Hepatic stellate cell (primary cell): Measurements from ENCODE around the gene HS3ST5.

Experiments
- DNase-seq: peaks from one replicate; pipeline ENCODE4 v3.0.0; 2011; ENCODE audit warnings: low spot score

HS3ST5 gene, protein sequence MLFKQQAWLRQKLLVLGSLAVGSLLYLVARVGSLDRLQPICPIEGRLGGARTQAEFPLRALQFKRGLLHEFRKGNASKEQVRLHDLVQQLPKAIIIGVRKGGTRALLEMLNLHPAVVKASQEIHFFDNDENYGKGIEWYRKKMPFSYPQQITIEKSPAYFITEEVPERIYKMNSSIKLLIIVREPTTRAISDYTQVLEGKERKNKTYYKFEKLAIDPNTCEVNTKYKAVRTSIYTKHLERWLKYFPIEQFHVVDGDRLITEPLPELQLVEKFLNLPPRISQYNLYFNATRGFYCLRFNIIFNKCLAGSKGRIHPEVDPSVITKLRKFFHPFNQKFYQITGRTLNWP

DNA sequence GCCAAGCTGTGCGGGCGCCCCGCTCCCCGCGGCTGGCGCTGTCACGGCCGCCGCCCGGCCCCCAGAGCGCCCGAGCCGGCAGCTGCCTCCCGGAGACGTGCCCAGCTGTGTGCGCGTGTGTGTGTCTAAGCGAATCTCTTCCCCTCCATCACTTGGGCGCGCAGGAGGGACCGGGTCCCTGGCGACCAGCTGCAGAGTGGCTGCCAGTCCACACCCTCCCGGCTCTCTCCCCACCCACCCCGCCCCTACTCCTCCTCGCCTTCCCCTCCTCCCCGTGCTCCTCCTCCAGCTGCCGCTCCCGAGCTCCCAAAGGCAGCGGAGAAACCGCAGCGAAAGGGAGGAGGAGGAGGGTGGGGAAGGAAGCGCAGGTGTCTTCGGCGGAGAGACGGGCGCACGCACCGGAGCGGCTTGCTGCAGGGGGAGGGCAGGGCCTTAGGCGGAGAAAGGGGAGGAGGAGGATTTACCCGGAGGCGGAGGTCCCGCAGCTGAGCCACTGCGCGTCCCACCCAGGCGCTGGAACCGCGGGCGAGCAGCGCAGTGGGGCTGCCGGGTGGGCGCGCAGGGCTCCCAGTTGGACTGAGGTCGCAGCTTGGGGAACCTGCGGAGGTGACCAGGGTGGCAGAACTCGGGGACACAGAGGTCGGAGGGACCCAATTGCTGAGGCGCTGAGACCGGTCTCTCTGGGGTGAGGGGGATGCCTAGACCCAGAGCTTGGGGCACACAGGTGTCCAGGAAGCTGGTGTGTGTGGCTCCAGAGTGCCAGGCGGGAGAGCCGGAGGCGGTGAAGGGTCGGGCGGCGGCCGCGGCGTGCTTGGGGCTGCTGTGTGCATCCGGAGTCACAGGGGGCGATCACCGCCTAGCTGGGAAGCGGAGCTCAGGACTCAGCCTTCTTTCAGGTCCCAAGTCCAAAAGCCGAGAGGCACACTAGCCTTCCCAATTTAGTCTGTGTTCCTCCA, at the start of gene HS3ST5:
HS3ST5 (minus strand) TSS at position 198 of the 956 bp plus-strand sequence. CDS start 280,178 bp downstream, outside the sequence.
- no peak for DNase-seq

GRCh38 chr6:114390176-114390575, 47.4 kb upstream of the HS3ST5 start:
- DNase-seq: no peak

DNA sequence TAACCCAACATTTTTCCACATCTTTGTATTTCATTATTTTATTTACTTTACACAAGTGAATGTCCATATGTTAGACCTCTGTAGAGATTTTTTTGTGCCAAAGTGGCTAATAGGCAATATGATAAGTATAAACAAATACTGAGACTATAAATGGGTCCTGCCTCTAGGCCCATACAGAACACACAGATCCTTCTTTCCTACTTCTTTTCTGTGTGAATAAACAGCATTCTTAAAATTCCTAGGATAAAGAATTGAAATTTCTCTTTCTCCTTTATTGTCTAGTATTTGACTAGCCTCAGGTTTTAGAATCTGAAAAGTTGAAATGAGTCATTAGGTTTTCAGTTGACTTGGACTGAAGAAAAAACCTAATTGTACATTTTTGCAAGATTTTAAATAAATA, 46.3 kb upstream of the HS3ST5 start:
- DNase-seq: no peak

DNA sequence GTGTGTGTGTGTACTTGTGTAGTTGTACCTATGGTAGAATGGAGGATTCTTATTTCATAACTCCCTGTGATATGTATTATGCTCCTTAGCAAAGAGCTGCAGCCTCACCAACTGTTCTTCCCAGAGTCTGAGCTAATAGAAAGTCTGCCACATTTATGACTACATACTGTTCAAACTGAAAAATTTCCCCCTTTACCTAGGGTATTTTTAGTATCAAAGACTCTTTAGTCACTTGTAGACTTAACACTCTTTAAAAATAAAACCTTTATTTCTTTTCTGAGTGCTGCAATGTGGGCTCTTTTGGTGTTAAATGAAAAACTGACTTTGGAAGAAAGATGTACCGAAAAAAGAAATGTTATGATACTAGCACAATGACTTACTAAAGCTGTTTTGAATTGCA, 39.6 kb upstream of the HS3ST5 start:
- DNase-seq: no peak

GRCh38 chr6:114377881-114378280, 35.1 kb upstream of the HS3ST5 start:
- DNase-seq: no peak

GRCh38 chr6:114376611-114377175, 33.9 kb upstream of the HS3ST5 start:
- no peak for DNase-seq

DNA sequence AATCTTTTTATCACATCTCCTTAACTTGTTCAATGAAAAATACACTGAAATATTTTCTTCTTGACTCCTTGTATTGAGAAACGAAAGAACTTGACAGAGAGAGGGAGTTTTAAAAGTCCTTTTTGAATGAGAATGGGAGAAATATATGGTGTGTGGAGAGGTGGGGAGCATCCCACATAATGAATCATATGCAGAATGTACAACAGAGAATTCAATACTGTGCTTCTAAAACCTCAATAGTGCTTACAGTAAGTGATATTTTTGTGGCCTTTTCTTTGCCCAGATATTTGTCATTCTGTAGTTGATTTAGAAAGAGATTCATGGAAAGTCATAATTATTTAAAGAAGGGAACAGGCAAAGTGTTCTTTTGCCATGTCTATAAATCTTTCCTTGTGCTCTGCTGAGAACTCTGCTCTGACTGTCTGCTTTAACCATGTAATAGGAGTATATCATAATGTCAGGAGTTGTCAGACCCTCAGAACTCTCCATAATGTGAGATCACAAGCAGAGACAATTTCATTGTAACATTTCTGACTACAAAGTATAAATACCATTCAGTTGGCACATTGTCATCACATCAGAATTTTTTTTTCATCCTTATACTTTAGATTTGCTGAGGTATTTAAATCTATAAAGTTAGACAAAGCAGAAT, 32.8 kb upstream of the HS3ST5 start:
- DNase-seq: no peak

GRCh38 chr6:114367315-114367961, 24.6 kb upstream of the HS3ST5 start:
- DNase-seq: no peak

- DNase-seq: no peak
Observed at GRCh38 chr6:114366899-114367298, 24.1 kb upstream of the HS3ST5 start.

GRCh38 chr6:114364301-114364700, 21.5 kb upstream of the HS3ST5 start:
- no peak for DNase-seq

- DNase-seq: no peak
Observed at GRCh38 chr6:114362957-114363356, 20.1 kb upstream of the HS3ST5 start.

DNA sequence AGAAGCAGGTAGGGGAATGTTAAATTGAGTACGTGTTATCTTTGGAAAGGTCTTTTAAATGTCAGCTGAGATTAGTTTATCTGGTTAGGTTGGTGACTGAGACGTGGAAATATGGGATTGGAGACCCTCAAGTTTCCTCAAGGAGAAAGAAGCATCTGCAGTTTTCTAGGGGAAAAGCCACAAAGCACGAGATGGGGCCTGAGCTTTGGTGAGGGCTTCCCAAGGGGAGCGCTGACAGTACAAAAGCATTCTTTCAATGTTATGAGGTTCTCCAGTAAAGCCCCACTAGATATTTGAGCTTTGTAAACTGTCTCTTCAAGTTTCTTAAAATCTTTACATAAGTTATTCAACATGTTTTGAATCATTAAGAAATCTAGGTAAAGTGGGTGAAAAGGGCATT, 19.6 kb upstream of the HS3ST5 start:
- DNase-seq: no peak

DNA sequence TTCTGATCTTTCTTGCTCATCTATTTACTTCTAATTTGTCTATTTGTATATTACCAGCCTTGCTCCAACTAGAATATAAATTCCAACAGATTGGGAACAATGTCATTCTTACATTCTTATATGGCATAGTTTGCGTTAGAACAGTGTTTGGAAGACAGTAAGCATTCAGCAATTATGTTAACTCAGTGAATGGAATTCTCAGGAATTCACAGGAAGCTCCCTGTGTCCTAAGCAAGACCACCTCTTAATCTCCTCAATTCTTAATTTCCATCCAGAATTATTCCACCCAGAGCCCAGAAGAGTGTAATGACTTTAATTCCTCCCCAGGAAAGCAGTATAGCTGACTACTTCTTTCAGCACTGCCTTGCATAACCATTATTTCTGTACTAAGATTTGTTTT, 18.2 kb upstream of the HS3ST5 start:
- DNase-seq: no peak

DNA sequence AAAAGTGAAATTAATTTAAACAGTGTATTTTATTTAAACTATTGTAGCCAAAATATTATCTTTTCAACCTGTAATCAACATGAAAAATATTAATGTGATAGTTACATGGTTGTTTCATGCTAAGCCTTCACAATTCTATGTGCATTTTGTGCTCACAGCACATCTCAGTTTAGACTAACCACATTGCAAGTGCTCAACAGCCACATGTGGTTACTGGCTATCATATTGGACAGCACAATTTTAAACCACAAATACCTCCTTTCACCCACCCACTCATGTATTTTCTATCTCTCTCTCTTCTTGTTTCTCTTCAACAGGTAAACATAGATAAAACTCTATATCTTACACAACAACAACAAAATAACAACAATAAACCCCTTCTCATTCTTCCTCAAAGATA, 12.5 kb upstream of the HS3ST5 start:
- DNase-seq: no peak

GRCh38 chr6:114354482-114354881, 11.7 kb upstream of the HS3ST5 start:
- DNase-seq: no peak

DNA sequence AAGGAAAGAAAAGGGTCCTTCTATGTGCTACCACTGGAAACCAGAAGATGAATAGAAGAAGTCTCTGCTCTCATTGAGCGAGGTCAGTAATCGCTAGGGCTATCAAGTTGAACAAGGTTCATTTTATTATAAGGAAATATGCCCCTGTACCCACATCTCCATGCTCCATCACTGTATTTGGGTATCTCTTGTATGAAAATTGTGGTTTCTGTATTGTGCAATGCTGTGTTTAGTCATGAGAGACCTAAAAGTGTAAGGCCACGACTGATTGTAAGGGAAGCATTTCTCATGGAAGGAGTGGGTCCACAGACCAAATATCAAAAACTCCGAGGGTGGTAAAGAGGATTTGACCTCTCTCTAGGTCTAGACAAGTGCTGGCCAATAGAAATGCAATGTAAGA, 3.6 kb upstream of the HS3ST5 start:
- no peak for DNase-seq

- DNase-seq: no peak
Observed at GRCh38 chr6:114344971-114345275, 2.1 kb upstream of the HS3ST5 start.

DNA sequence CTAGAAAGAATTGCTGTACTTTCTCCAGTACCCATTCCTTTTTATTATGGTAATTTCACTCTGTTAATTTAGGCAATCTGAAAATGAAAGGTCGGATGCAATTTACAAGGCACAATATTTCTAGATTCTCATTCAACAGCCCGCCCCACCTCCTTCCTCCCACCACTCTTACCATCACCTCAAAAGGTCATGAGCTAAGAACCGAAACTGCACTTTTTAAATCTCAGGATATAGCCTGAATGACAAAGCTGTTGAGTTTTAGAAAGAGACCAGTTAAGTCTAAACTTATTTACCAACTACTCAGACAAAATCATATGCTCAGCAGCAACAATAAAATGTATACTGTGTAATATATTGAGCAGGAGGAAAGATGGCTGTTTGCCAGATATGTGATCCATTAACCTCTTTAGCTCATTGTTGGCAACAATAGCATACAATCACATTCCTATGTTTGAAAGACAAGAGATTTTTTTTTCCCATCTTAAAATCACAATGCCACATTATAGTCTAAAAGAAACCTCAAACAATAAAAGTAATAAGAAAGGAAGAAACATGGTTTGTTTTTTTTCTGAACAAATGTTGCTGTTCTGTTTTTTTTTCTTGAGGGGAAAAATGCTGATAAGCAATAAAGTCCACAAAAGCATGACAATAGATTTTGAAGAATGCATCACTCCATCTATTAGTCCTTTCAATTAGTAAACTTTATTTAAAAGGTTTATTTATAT, 1.6 kb upstream of the HS3ST5 start:
- DNase-seq: no peak

DNA sequence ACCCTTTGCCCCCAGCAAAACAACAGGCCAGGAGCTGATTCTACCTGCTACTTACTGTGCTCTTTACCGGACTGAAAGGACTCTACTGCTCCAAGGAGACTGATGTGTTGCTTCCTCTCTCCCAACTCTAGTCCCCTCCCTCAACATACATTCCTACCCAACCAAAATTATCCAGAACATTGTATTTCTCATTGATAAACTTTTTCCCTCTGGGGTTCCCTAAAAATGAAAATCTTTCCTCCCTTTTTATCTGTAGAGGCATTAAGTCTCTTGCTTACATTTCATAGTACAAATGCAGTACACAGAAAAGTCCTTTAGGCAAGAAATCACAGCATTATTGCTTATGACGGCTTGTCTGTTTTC, 940 bp upstream of the HS3ST5 start:
- DNase-seq: no peak

DNA sequence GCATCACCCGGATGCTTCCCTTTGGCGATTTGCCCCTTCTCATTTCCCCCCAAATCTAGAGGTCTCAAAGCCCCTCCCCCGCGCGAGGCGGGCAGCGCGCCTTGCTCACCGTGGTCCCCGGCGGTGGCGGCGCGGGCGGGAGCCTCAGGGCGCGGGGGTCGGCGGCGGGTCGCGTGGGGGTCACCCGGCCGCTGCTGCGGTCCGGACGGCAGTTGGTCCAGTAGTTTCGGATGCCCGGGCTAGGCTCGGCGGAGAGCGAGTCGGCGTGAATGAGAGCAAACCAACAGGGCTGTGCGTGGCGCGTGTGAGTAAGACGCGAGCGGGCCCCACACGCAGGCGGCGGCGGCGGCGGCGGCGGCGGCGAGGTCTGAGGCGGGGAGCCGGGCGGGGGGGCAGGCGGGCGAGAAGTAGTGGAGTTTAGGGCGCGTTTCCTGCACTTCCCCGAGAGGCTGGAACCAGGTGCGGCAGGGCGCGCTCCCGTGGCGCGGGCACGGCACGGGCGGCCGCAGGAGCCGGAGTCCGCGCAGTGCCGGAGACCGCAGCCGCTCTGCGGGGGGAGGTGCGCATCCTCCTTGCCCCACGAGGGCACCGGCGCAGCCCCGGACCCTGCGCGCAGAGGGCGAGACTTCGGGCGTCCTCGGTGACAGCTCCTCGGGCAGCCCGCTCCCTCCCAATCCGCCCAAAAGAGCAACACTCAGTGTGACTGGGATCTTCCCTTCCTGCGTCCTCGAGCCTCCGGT, 567 bp downstream of the HS3ST5 start:
- no peak for DNase-seq

- no peak for DNase-seq
Observed at GRCh38 chr6:114339706-114340105, 3.1 kb downstream of the HS3ST5 start.
